C4-2B (cell line): Measurements from ENCODE around the gene SMIM10L2A.
"Not testable (repeated sequence)": the region's sequence is repeated elsewhere in the genome, so short reads cannot be mapped to it uniquely, and the experiment has no call there.

Experiments
- H3K27ac ChIP-seq: fragments of 450-650 bp; 2 replicates; pipeline ENCODE4 v1.5.1; 2017
- CTCF ChIP-seq: fragments of 450-650 bp; conservative IDR thresholded peaks from 2 replicates; pipeline ENCODE4 v1.5.1; 2017; ENCODE audit warnings: mild to moderate bottlenecking
- ZFX ChIP-seq: fragments of 450-650 bp; IDR thresholded peaks from 2 replicates; pipeline ENCODE4 v1.6.1; 2017

SMIM10L2A gene

DNA sequence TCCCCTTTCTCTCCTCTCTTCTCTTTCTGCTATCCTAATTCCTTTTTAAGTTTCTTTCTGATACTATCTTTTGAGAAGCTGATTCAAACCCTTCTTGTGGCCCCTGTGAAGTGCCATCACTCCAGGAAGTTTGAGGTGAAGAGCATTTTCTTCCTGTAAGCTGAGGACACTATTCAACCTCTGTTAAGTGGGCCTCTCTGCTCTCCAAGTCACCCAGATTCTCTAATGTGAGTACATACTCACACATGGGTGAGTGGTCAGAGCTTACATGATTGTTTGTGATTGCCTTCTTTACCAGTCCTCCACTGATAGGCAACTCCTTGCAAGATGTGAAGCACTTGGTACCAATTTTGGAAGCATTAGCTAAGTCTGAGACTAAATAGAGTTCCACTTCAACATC, 18.4 kb upstream of the SMIM10L2A start:
- TF ChIP-seq ZFX (no peak), CTCF (no peak)
- H3K27ac ChIP-seq, result no peak overlapping the region

DNA sequence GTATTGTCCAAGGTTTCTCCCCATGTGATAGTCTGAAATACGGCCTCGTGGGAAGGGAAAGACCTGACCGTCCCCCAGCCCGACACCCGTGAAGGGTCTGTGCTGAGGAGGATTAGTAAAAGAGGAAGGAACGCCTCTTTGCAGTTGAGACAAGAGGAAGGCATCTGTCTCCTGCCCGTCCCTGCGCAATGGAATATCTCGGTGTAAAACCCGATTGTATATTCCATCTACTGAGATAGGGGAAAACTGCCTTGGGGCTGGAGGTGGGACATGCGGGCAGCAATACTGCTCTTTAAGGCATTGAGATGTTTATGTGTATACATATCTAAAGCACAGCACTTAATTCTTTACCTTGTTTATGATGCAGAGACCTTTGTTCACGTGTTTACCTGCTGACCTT, 15.3 kb upstream of the SMIM10L2A start:
- H3K27ac ChIP-seq, result not testable (repeated sequence)

DNA sequence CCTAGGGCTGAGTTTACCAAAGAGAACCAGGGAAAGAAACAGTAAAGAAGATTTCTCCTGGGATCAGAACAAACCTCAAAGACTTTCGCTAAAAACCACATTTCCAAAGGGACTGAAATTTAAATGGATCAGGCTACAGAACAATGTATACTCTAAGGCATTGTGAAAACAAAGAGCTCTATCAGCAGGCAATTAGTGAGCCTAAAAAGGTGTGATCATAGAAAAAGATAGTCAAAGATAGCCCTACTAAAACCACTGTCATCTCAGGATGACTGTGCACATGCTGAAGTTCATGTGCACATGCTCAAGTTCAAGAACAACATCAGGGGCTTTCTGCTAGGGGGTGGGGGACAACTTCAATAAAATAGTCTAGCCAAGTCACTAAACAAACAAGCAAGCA, 12.9 kb upstream of the SMIM10L2A start:
- no peak for TF ChIP-seq CTCF
- no peak for TF ChIP-seq ZFX
- H3K27ac ChIP-seq, result no peak overlapping the region

- TF ChIP-seq CTCF (no peak), ZFX (no peak)
- H3K27ac ChIP-seq, result no peak overlapping the region
These were observed 10.7 kb upstream of the SMIM10L2A start for GRCh38 chrX:135410861-135411627.

DNA sequence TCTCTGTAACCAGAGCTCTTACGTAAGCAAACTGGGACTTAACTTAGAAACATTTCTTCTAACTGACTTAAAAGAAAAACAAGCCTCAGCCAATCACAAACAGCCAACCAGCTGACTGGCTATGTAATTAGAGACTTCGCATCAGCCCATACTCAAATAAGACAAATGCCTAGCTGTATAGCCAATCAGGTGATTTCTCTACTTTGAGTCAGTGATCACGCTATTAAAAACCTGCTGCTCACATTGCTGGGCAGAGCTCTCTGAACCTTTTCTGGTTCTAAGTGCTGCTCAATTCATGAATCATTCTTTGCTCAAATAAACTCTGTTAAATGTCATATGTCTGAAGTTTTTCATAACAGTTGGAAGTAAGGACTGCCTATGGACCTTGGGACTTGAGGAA, 9.9 kb upstream of the SMIM10L2A start:
- no peak overlapping the region for H3K27ac ChIP-seq
- no peak for TF ChIP-seq CTCF
- no peak for TF ChIP-seq ZFX

- no peak overlapping the region for H3K27ac ChIP-seq
- TF ChIP-seq ZFX (no peak), CTCF (no peak)
These were observed 5.2 kb upstream of the SMIM10L2A start for GRCh38 chrX:135416546-135416945.

DNA sequence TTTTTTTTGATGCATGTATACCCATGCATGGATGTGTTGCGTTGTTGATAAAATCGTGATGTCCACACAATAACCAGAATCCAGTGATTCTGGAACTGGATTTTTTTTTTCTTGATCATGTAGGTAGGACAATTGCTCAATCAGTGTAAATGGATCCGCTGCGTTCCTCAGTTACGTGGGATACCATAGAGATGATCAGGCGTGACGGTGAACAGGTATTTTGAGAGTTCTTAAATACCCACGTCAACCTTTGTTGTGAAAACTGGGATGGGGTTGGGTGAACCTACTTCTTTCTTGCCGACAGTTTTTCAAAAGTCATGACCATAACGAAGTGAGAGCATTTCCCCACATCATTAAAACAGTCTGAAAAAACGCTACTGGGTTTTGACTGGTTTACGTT, 913 bp upstream of the SMIM10L2A start:
- no peak overlapping the region for H3K27ac ChIP-seq
- TF ChIP-seq ZFX (no peak), CTCF (no peak)

GRCh38 chrX:135421537-135421931, 210 bp upstream of the SMIM10L2A start:
- peak overlapping the region; percentile 58; the same call in 1 of the 2 replicates for H3K27ac ChIP-seq

GRCh38 chrX:135422810-135423168, 1.0 kb downstream of the SMIM10L2A start:
- not testable (repeated sequence) for H3K27ac ChIP-seq

More at GRCh38 chrX:135421537-135421931, 210 bp upstream of the SMIM10L2A start:
- no peak for TF ChIP-seq ZFX
- no peak for TF ChIP-seq CTCF

DNA sequence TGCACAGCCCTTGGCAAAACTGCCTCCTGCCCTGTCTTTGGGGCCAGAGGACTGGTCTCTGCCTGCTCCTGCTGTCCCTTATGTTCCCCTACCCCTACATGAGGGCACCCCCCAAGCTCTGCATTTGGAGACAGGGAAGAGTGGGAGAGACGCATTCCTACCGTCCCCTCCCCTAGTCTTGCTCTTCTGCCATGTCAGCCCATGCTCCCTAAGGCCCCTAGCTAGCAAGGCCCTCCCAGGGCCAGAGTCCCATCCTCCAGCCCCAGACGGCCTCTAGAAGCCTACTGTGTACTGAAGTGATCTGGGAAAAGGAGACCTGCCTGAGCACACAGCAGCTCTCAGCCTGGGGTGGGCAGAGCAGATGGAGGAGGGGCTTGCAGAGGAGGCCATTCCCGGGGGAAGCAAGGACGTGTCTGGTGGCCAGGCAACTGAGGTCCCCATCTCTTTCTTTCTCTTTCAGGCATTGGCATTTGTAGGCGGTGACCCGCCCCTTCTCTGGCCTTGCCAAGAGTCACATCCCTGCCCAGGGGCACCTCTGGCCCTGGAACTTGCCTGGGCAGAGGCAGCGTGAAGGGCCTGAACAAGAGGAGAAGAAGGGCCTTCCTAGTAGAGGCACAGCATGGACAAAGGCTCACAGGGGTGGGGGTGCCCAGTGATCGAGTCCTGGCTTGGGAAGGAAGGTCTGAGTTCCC, 1.6 kb downstream of the SMIM10L2A start:
- not testable (repeated sequence) for H3K27ac ChIP-seq
